GM12873 (cell line): ENCODE results near the gene SPATA13.

Experiments used
- TF ChIP-seq, protein P1 (sequence below): IDR thresholded peaks from 2 replicates; pipeline ENCODE4 v1.5.1; 2012; ENCODE audit warnings: low read depth, mild to moderate bottlenecking, moderate library complexity, low read length, control low read depth; ENCODE audit not compliant: insufficient read depth; ENCODE audit errors: missing control alignments

Gene SPATA13

DNA sequence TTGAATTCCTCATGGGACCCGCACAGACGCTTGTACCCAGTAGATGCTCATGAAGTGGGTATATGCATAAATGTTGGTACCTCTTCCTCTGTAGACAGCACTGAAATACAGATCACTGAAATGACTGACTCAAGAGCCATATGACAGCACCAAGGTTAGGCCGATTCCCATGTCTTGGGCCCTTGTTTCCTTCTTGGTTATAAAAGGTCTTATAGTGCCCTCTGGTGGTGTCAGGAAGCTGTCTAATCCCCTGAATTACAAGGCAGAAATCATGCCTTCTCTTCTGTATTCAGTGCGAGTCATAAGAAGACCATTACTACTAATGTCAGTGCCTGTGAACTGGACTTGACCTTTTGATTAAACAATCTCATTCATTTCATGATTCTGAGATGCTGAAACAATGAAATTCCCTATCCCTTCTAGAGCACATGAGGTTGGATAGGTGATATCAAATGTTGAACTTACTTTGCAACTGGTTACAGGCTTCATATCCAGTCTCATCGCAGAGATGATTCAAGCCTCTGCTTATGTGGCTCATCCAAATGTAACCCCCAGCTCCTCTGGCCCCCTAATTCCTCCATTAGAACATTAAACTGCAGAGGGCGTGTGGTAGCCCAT is 59.7 kb downstream of the SPATA13 start:
- TF ChIP-seq, protein P1, sequence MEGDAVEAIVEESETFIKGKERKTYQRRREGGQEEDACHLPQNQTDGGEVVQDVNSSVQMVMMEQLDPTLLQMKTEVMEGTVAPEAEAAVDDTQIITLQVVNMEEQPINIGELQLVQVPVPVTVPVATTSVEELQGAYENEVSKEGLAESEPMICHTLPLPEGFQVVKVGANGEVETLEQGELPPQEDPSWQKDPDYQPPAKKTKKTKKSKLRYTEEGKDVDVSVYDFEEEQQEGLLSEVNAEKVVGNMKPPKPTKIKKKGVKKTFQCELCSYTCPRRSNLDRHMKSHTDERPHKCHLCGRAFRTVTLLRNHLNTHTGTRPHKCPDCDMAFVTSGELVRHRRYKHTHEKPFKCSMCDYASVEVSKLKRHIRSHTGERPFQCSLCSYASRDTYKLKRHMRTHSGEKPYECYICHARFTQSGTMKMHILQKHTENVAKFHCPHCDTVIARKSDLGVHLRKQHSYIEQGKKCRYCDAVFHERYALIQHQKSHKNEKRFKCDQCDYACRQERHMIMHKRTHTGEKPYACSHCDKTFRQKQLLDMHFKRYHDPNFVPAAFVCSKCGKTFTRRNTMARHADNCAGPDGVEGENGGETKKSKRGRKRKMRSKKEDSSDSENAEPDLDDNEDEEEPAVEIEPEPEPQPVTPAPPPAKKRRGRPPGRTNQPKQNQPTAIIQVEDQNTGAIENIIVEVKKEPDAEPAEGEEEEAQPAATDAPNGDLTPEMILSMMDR, result peak; percentile 72

DNA sequence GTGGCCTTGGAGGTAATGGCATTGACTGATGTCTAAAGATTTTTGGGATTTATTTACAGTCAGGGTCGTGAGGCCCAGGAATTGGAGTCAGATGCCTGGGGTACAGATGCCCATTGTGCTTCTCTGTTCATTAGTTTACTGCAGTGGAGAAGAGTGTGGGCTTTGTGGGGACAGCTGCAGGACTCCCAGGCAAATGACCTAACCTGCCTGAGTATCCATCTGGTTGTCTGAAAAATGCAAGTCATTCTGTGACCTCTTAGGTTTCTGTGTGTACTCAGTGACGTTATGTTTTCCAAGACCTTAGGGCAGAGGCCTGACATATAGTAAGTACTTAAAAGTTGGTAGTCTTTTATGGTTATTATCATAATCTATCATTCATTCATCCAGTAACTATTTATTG is 60.5 kb downstream of the SPATA13 start:
- TF ChIP-seq, protein P1, result no peak

DNA sequence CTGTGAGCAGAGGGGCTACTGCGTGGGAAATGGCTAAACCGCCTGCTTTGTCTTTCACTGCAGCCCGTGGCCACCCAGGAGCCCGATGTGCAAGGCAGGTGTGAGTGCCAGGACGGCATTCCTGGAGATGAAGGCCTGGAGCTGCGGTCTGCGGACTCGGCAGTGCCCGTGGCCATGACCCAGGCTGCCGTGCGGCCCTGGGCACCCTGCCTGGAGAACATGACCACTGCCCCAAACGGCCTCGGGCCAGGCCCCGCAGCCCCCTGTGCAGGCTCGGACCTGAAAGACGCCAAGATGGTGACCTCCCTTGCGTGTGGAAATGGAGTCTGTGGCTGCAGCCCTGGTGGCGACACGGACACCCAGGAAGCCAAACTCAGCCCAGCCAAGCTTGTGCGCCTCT is 62.2 kb downstream of the SPATA13 start:
- TF ChIP-seq, protein P1, result no peak

DNA sequence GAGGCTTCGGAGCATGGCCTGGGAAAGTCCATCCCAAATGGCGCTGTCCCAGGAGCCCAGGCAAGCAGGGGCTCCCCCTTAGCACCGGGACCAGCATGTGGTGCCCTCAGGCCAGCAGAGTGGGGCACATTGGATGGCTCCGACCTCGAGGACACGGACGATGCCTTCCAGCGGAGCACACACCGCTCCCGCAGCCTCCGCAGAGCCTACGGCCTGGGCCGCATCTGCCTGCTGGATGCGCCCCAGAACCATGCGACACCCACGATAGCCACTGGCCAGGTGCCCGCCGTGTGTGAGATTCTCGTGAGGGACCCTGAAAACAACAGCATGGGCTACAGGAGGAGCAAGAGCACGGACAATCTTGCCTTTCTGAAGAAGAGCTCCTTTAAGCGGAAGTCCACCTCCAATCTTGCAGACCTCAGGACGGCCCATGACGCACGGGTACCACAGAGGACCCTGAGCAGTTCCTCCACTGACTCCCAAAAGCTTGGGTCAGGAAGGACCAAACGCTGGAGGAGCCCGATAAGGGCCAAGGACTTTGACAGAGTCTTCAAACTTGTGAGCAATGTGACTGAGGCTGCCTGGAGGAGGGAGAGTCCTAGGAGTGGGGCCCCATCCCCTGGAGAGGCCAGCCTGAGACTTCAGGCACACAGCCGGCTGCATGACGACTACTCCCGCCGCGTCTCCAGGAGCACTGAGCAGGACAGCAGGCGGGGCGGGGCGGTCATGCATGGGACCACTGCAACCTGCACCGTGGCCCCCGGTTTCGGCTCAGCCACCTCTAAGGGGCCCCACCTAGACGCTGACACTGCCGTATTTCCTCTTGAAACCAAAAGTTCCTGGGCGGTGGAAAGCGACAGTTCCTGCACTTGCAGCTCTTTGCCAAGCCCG is 63.1 kb downstream of the SPATA13 start:
- TF ChIP-seq, protein P1, result no peak

DNA sequence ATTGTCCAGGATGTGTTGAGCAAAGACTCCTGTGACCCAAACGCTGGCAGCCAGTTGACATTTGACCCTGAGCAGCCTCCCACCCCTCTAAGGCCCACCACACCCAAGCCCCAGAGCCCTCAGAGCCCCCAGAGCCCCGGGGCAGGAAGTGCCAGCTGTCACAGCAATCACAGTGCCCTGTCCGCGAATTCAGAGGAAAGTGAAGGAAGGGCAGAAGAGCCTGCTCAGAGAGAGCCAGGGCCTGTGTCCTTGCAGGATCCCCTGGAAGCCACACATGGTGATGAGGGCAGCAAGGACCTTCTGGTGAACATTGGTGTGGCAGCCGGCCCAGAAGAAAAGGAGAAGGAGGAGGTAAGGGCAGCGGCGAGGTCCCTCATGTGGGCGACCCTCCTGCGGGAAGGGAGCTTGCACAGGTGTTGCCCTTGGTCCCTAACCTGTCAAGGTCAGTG is 63.7 kb downstream of the SPATA13 start:
- TF ChIP-seq, protein P1, result no peak

DNA sequence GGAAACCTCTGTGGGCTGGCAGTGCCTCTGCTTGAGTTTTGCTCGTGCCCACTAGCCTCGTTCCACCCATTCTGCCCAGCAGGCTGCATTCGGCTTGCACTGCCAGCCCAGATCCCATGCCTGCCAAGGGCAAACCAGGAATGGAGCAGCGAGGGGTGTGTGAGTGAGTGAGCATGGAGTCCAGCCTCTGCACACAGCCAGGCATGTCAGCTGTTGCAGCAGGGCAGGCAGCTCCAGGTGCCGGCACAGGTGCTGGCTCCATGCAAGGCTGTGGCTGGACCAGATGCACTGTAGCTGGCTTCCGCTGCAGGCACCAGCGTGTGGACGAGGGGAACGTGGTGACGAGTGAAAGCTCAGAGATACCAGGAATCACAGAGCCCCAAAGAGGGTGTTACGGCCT is 64.5 kb downstream of the SPATA13 start:
- TF ChIP-seq, protein P1, result no peak

GRCh38 chr13:24225930-24226329 is 65.4 kb downstream of the SPATA13 start:
- TF ChIP-seq, protein P1, result no peak
